ENCODE data around the gene OR10D3.

DNA sequence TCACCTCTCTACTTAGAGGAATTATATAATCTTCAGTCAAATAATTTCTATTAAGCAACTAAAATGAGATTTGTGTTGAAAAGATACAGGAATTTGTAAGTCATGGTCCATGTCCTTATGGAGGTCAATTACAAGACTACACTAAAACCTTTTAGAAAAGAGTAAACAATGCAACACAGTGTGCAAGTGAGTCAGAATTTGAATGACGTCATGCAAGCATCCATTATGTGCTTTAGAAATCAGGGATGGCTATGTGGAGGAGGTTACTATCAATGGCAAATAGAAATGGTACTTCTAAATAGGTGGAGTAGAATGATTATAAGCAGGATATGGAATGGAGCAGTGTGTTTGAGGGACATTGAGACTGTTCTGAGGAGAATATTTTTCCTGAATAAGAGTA is 16.6 kb downstream of the OR10D3 start:
- TF ChIP-seq, protein P1, sequence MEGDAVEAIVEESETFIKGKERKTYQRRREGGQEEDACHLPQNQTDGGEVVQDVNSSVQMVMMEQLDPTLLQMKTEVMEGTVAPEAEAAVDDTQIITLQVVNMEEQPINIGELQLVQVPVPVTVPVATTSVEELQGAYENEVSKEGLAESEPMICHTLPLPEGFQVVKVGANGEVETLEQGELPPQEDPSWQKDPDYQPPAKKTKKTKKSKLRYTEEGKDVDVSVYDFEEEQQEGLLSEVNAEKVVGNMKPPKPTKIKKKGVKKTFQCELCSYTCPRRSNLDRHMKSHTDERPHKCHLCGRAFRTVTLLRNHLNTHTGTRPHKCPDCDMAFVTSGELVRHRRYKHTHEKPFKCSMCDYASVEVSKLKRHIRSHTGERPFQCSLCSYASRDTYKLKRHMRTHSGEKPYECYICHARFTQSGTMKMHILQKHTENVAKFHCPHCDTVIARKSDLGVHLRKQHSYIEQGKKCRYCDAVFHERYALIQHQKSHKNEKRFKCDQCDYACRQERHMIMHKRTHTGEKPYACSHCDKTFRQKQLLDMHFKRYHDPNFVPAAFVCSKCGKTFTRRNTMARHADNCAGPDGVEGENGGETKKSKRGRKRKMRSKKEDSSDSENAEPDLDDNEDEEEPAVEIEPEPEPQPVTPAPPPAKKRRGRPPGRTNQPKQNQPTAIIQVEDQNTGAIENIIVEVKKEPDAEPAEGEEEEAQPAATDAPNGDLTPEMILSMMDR (conservative IDR thresholded peaks at IDR 0.05; ENCODE audit: low read depth, low read length): no peak
- TF ChIP-seq EZH2 (IDR thresholded peaks at IDR 0.05; ENCODE audit: low read length, unreplicated experiment): no peak
